ENCODE data around the gene BMPR1A.

DNA sequence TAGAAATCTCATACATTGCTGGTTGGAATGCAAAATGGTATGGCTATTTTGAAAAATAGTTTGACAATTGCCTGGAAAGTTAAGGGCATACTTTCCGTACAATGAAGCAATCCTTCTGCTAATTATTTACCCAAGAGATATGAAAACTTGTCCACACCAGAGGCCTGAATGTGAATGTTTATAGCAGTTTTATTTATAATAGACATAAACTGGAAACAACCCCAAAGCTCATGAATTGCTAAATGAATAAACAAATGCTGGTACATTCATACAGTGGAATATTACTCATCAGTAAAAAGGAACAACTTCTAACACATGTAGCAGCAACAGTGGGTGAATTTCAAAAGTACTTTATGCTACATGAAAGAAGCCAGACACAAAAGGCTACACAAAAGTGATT, 158.3 kb downstream of the BMPR1A start:
- TF ChIP-seq, protein P1, sequence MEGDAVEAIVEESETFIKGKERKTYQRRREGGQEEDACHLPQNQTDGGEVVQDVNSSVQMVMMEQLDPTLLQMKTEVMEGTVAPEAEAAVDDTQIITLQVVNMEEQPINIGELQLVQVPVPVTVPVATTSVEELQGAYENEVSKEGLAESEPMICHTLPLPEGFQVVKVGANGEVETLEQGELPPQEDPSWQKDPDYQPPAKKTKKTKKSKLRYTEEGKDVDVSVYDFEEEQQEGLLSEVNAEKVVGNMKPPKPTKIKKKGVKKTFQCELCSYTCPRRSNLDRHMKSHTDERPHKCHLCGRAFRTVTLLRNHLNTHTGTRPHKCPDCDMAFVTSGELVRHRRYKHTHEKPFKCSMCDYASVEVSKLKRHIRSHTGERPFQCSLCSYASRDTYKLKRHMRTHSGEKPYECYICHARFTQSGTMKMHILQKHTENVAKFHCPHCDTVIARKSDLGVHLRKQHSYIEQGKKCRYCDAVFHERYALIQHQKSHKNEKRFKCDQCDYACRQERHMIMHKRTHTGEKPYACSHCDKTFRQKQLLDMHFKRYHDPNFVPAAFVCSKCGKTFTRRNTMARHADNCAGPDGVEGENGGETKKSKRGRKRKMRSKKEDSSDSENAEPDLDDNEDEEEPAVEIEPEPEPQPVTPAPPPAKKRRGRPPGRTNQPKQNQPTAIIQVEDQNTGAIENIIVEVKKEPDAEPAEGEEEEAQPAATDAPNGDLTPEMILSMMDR (IDR thresholded peaks at IDR 0.05), result no peak
- TF ChIP-seq POLR2A (IDR thresholded peaks at IDR 0.05), result no peak
